GM21447 (cell line): ENCODE results near the gene CALML3.
"Not testable (repeated sequence)": the region's sequence is repeated elsewhere in the genome, so short reads cannot be mapped to it uniquely, and the experiment has no call there.

Experiments
- ATAC-seq: cut with Tn5 transposase; IDR thresholded peaks from one replicate; pipeline ENCODE4 v1.9.1; 2021; ENCODE audit not compliant: unreplicated experiment

The CALML3 gene

DNA sequence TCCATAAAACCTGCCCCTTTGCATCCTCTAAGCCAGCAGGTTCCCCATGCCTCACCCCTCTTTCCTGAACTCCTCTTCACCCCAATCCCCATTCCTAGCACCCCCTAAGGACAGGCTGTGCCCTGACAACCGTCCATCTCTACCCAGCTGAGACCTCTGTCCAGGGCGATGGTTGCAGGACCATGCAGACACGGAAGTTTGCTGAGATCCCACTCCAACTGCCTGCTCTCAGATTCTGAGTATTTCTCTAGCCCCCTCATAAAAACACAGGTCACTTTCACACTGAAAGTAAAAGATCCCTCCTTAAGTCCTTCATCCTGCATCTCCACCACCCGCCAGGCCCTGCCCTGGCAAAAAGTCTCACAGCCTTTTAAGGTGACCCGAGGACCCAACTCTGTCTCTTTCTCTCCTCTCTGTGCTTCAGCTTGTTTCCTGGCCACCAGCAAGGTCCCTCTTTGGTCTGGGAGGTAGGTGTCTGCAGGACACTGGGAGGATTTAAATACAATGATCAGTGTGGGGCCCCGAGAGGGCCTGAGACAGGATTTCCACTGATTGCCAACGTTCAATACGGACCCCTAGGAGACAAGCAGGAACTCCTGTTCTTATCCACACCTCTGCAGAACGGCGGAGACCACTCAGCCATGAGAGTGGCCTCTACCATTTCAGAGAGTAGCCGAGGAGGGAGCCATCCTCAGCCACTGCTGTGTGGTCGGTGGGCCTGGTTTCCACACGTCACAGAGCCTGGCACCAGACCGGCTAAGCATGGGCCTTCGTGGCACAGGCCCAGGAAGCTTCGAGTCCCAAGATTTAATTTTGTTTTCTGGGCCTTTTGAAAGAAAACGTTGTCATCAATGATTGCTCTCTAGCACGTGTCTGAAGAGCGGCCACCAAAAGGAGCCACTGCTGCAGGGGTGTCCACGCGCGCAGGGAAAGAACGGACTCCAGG lies 27.9 kb downstream of the CALML3 start:
- ATAC-seq, result no peak

DNA sequence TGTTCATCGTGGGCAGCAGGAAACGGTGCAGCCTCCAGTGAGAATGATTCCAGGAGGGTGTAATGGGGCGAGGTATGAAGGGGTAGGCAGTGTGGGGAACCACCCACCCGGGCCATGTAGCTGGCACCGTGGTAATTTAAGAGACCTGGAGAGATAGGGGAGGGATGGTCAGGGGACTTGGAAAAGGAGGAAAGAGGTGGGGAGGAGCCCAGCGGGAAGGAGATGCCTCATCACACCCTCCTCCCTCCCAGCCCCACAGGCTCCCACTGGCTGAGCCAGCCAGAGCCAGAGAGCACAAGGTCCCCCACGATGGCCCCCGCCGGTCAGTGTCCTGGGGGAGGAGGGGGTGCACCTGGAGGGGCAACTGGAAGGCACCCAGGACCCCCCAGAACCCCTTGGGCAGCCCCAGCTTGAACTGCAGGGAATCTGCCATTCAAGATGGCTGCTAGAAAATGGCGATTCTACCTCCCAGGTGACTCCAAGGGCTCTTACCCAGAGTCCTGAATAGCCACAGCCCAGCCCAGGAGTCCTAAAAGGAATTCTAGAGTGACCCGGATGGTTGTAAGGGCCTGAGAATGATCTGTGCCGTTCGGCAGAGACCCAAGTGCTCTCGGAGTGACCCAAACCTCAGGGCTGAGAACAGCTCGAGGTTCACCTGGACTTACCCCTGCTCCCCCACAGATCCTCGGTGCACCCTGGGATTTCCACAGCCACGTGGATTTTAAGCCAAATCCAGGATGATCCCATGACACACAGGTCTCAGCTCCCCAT lies 28.8 kb downstream of the CALML3 start:
- no peak for ATAC-seq

DNA sequence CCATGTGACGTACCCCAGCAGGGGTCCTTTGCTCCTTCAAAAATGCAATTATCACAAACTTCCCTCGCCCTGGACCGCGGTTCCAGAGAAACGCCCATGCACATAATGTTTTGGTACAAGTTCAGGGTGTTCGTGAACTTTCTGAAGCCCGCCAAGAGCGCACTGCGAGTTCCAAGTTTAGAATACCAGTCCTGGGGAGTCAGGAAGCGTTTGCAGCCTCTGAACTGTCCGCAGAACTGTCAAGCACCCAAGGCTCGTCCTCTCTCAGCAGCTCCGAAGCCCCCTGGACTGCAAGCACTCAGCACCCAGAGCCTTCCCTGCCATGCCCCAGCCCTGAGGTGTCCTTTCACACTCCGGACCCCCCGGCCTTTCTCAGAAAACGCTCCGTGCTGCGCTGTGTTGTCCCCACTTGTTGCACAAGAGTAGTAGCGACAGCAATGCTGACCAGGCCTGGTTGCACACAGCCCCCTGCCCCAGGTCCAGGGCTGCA lies 30.3 kb downstream of the CALML3 start:
- no peak for ATAC-seq

DNA sequence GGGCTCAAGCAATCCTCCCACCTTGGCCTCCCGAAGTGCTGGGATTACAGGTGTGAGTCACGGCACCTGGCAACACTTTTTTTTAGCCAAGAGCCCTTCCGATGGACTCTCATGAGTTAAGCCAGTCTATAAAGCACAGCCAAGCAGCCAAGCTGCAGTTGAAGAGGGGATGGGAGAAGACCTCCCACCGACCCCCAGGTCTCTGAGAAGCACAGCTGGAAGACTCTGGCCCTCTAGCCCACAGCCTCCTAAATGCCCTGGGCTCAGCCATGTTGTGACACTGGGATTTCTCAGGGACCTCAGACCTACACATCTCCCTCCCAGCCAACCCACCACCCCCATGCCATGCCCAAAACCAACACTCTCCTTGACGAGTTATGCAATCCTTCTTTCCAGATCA lies 31.1 kb downstream of the CALML3 start:
- ATAC-seq, result no peak

DNA sequence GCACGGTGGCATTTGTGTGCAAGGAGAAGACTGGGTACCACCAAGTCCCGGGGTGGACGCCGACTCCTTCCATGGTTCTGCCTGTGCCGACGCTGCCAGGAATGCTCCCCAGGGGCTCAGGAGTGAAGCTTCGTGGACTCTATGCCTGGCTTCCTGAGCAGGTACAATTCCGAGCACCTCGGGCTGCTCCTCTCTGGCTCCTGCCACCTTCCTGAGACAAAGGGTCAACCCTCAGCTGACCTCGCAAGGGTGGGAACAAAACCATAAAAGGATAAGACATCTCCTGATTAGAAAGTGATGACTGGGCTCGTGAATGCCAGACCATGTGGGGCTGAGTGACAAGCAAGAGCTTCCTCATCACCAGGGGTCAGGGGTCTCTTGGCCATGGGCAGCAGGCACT lies 31.8 kb downstream of the CALML3 start:
- ATAC-seq, result no peak

DNA sequence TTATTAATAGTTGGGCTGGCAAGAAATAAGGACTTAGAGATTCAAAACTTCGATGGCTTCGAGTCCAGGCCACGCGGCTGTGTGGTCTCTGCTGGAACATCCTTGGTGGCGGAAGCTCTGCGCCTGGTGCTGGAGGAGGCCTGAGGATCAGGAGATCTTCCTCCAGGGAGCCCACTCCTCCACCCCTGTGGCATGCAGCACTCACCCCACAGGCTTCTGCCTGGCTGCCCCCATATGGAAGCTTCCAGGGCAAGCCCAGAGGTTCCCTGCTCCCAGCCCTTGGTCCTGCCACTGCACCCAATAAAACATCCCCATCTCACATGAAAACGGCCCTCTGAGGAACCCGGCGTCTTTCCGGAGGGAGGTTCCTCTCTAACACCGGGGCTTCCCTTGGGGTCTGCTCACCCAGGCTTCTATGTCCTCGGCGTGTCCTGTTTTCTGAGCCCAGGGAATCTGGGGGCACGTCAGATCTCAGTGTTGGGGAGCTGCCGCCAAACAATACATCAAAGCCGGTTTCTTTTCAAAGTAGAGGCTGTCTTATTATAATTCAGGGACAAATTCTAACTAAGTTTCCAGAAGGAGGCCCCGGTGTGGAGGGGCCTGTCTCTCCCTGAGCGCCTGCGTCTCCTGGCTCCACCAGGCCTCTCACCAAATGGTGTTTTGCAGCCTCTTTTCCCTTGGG lies 32.4 kb downstream of the CALML3 start:
- no peak for ATAC-seq

DNA sequence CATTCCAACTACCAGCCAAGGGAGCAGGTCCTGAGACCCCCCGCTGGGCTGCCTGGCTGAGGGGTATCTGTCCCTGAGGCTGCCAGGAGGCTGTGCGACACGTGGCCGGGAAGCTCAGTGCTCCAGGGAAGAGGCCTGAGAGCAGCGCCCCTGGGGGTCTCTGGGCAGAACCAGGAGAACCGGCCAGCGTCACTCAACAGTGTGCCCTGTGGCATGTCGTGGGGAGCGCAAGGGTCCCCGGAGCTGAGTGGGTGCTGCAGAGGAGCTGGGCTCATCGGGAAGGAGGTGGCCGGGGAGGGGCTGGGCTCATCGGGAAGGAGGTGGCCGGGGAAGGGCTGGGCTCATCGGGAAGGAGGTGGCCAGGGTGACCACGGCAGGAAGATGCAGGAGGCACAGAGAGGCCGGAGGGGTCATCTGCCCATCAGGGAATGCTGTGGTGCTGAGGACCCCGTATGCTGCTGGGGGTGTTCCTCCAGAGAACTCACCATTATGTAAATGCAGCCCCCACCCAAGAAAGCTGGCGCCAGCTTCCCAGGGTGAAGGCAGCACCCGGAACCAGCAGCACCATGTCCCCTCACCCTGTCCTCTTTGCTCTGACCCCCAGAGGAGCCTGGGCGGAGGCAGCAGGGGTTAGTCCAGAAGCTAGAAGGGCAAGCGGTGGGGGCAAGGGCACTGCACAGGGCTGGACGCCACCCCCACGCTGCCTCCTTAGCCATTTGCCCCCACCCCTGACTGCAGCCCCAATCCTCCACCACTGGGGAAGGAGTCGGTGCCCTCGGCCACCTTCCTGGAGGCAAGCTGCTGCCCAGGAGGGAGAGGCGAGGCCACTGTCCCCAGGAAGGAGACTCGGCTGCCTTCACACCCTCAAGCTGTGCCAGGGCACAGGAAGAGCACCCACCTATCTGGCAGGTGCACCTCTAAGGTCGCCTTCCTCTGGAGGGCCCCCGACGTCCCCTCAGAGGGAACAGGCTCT lies 33.3 kb downstream of the CALML3 start:
- no peak for ATAC-seq

DNA sequence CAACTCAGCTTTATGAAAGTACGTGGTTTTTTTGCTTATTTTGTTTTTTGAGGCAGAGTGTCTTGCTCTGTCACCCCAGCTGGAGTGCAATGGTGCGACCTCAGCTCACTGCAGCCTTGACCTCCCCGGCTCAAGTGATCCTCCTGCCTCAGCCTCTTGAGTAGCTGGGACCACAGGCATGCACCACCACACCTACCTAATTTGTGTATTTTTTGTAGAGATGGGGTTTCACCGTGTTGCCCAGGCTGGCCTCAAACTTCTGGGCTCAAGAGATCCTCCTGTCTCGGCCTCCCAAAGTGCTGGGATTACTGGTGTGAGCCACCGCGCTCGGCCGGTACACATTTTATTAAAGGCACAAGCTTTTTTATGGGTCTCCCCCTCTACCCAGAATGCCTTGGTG lies 34.3 kb downstream of the CALML3 start:
- ATAC-seq, result not testable (repeated sequence)

DNA sequence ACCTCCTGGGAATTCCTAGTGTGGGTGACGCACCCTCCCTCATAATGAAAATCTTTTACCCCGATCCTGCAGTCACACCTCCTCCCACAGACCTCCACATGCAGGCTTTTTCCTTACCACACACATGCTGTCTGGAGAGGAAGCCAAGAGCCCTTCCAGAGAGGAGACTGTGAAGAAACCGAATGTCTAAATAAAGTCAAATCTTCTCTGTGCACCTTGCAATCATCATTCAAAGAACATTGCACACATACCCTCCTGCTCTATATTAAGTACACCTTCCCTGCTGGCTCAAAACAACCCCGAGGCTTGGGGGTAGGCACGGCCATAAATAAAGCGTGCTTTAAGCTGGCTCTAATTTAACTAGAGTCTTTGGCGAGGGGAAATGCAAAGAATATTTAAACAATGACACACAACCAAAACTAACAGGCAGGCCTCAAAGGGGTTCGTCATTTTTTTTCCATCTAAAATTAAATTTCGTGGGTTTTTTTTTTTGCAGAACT lies 34.9 kb downstream of the CALML3 start:
- no peak for ATAC-seq

DNA sequence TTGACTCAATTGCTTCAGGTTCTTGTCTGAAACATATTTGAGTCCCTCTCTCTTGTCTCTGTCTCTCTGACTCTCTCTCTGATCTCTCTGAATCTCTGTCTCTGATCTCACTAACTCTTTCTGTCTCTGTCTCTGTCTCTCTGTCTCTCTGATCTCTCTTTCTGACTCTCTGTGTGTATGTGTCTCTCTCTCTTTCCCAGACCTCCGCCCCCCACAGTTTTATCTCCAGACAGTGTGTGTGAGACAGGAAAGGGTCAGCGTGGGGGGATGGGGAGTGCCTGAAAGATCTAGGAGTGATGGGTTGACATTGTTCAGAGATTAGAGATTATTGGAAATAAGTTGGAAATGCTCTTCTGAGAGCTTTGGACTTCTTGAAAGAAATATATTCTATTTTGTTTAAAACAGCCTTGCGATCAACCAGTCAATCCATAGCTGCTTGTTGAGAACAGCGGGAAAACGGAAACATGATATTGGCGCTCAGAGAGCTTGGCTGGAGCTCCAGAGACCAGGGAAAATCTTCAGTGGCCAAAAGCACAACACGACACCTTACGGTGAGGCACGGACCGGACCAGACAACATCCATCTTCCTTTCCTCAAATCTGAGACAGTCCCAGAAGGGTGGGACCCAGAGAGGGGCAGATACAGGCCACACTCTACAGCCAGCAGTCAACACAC lies 35.5 kb downstream of the CALML3 start:
- no peak for ATAC-seq

DNA sequence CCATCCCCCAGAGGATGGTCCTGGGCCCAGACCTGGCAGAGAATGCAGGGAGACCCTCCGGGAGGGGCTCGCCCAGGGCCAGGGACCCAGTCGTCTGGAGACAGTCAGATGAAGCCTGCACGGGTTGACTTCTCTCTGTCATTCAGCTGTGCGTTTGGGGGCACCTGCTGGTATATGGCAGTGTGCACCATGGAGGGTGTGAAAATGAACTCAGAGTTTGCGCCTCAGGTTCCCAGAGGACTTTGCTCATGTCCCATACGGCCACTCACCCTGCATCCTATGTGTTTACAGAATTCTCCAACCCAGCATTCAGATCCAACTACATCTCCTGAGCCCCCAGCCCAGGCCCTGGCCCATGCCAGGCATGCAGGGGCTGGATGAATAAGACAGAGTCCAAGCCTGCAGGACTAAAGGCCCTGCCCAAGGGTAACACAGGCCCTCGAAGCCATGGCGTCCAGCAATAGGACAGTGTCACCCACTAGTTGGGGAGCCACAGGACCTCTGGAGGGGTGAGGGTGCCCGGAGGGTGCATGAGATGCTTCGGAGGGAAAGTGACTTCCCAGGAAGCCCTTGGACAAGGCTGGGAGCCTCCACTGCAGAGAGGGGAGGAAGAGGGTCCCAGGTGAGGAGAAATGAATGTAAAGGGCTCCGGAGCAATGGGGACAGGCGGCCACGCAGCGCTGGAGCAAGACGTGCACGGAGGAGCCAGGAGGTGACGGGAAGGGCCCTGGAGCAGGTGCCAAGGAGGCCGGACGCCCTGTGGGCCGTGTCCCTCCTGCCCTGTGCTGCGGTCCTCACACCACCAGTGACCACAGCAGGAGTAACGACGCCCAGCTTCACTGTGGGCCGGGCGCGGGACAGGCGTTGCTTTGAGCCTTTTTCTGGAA lies 36.3 kb downstream of the CALML3 start:
- ATAC-seq, result no peak

DNA sequence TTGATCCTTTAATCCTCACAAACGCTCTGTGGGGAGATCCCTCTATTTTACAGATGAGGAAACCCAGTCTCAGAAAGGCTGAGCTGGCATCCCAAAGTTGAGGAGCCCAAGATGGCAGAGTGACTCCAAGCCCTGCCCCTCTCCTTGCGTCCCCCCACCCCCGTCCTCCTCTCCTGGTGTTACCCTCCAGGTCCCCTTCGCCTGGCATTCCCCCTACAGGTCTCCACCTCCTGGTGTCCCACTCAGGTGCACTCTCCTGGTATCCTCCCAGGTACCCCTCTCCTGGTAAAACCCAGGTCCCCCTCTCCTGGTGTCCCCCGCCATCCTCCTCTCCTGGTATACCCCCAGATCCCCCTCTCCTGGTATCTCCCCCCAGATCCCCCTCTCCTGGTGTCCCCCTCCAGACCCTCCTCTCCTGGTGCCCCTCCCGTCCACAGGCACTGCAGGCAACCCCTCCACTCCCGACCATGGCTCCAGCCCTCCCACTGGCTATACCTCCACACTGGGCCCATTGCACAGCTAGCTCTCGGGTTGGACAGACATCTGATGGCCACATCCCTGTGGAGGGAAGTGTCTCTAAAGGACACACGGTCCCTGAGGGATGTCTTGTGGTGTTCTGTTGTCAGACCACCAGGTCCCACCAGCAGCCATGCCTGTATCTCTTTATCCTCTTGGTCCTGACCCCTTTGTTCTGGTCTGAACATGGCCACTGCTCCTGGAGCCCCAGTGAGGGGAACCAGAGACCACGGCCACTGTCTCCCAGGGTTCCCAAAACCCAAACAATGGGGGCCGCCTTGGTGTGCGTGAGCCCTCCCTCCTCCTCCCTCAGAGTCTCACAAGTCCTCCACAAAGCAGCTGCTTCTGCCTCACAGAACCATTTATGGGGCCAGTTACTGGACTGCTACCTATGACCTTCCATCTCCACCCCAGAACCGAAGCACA lies 37.2 kb downstream of the CALML3 start:
- ATAC-seq, result no peak

DNA sequence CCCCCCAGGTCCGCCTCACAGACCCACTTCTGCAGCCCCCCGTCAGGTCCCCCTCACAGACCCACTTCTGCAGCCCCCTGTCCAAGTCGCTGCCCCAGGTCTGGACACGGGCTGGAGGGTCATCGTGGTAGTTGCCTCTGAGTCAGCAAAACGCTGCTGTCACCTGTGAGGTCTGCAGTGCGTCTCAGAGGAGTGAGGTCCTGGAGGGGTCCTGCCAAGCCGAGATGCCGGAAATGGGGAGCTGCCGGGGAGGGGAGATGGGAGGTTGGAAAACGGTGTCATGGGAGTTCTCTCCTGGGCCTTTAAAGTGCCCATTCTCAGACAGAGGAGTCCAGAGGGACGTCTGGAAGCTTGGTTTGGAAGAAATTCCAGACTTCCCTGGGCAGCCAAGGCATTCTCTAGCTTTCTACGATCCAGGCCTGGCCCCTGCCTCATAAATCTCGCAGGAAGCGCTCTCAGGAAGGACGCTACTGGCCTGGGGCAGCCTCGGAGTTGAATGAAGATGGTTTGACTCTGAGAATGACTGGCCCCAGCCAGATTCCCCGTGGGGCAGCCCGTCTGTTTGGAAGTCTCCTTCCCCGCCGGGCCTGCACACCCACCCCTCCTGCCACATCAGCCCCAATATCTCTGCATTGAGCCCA lies 38.7 kb downstream of the CALML3 start:
- ATAC-seq, result no peak

DNA sequence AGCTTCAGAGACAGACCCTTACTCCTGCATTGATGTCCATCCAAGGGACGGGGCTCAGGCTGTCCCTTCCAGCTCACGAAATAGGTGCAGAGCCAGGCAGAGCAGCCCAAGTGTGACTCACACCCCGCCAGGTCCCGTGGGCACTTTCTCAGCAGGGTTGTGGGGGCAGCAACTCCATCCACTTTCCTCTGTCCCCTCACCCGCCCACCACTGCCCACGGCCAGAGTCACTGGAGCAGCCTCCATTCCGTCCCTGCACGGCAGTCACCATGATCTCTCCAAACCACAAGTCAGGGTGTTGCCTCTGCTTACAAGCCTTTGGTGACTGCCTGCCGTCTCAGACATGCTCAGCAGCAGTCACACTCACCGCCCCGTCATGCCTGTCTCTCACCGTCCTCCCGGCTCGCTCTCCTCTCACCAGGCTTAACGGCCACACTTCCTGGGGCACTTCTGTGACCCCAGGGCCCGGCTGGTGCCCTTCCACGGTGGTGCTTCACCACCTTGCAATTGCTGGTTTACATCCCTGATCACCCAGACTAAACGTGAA lies 39.3 kb downstream of the CALML3 start:
- ATAC-seq, result no peak

DNA sequence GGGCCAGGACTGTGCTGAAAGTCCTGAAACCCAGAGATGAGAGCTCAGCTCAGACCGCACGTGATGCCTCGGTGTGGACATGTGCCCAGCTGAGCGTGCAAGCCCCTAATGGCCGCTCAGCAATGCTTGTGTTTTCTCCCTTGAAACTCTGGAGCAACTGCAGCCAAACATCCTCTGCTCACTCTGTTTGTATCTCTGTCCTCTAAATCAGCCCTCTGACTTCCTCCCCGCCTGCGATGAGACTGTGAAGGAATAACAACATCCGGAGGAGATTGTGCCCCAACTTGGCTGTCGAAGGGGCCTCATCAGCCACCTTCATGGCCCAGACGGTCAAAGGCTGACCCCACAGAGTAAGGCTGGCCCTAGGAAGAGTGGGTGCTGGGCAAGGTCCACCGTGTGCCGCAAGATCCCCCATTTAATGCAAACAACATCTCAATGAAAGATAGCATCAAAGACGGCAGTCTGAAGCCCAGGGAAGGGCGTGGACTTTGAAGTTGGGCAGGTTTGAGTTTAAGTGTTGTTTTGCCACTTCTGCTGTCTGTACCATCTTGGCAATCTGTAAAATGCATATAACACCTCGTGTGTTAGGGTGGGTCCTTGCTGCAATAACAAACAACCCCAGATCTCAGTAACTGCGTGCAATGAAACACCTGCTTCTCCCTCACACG lies 39.9 kb downstream of the CALML3 start:
- no peak for ATAC-seq

DNA sequence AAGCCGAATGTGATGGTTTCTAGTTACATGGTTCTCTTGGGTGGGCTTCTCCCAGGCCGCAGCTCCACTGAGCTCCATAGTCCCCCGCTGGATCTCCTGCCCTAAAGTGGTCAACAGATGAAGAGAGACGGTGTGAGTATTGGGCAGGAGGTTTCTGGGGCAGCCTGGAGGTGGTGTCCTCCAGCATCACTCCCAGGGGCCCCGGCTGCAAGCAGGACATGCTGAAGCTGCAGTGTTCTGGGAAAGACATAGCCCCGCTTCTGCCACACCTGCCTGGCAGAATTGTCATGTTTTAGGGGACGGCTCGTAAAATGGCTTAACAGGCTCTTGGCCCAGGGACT lies 40.4 kb downstream of the CALML3 start:
- no peak for ATAC-seq
